BLaER1 treated with 17β-estradiol and CSF1 and Interleukin-3, amounts not matched to agents 10 nM and 100 nM (cell line): ENCODE results near the gene GNB1.
"Not testable (repeated sequence)": the region's sequence is repeated elsewhere in the genome, so short reads cannot be mapped to it uniquely, and the experiment has no call there.

Experiments used
- H3K27ac ChIP-seq, 11 experiments: shearing (Covaris generic); formaldehyde crosslinking; 2 replicates each; pipeline ENCODE4 v1.8.1; 2022
- H3K27me3 ChIP-seq, 11 experiments: shearing (Covaris generic); formaldehyde crosslinking; 2 replicates each; pipeline ENCODE4 v1.8.1; 2022
- H3K36me3 ChIP-seq, 11 experiments: shearing (Covaris generic); formaldehyde crosslinking; 2 replicates each; pipeline ENCODE4 v1.8.1; 2022
- H3K4me1 ChIP-seq, 10 experiments: shearing (Covaris generic); formaldehyde crosslinking; 2 replicates each; pipeline ENCODE4 v1.8.1; 2022
- H3K4me2 ChIP-seq, 11 experiments: shearing (Covaris generic); formaldehyde crosslinking; 2 replicates each; pipeline ENCODE4 v1.8.1; 2022
- H3K4me3 ChIP-seq, 10 experiments: shearing (Covaris generic); formaldehyde crosslinking; 2 replicates each; pipeline ENCODE4 v1.8.1; 2022
- H3K9ac ChIP-seq, 11 experiments: shearing (Covaris generic); formaldehyde crosslinking; 2 replicates each; pipeline ENCODE4 v1.8.1; 2022
- H3K9me3 ChIP-seq, 11 experiments: shearing (Covaris generic); formaldehyde crosslinking; replicated peaks in 1 of 11; 2 replicates each; pipeline ENCODE4 v1.8.1; 2022
- H4K20me1 ChIP-seq, 11 experiments: shearing (Covaris generic); formaldehyde crosslinking; 2 replicates each; pipeline ENCODE4 v1.8.1; 2022

GNB1 gene

GRCh38 chr1:1738799-1739337 lies 152.0 kb downstream of the GNB1 start:
- not testable (repeated sequence) for H4K20me1 ChIP-seq, H3K4me2 ChIP-seq, H3K27me3 ChIP-seq, H3K9me3 ChIP-seq, H3K9ac ChIP-seq, H3K27ac ChIP-seq, H3K4me3 ChIP-seq
- H3K36me3 ChIP-seq, result peaks cover 19 to 58% (median 29%) of the 10 kb centered on the region in 11 experiments
- peaks cover 4 to 42% (median 15%) of the 10 kb centered on the region in 10 experiments; a peak in 16 of 20 replicates for H3K4me1 ChIP-seq

GRCh38 chr1:1737675-1738590 lies 153.0 kb downstream of the GNB1 start:
- not testable (repeated sequence) for H3K9ac ChIP-seq, H3K27me3 ChIP-seq, H4K20me1 ChIP-seq, H3K4me3 ChIP-seq, H3K9me3 ChIP-seq
- Histone ChIP-seq H3K4me2 (peak overlapping the region in 3 of 11 experiments; percentile 31 to 46 (median 38); a peak in 6 of 22 replicates), H3K4me1 (peaks cover under 1 to 35% (median 11%) of the 10 kb centered on the region in 10 experiments; a peak in 15 of 20 replicates), H3K36me3 (peaks cover 24 to 64% (median 37%) of the 10 kb centered on the region in 11 experiments), H3K27ac (peak overlapping the region in 1 of 11 experiments; percentile 38; a peak in 3 of 22 replicates)
